K562 (cell line): ENCODE data around the gene COL4A4. TPM values are rescaled to one million over a fixed set of nuclear protein-coding genes. Genes with fewer than 3 reads are reported as not detected.

Experiments used
- MGA ChIP-seq: fragments of 450-650 bp; IDR thresholded peaks from 2 replicates; pipeline ENCODE4 v1.6.1; 2016; ENCODE audit warnings: mild to moderate bottlenecking, moderate library complexity
- MTA1 ChIP-seq: fragments of 450-650 bp; IDR thresholded peaks from 2 replicates; pipeline ENCODE4 v1.6.1; 2017; ENCODE audit warnings: borderline replicate concordance
- RERE ChIP-seq: sonication (generic); formaldehyde crosslinking; IDR thresholded peaks from 2 replicates; pipeline ENCODE4 v1.8.0; 2023; ENCODE audit warnings: missing genetic modification reagents, mild to moderate bottlenecking, borderline replicate concordance
- SIN3A ChIP-seq, 2 experiments: fragments of 150-350 bp in 1 of 2; IDR thresholded peaks; 2 replicates each; pipeline ENCODE4 v1.6.1; 2011 to 2016; ENCODE audit warnings: borderline replicate concordance in 2 of 2, low read depth in 2 of 2, low read length in 2 of 2, mild to moderate bottlenecking in 2 of 2, moderate library complexity in 2 of 2; ENCODE audit not compliant: control insufficient read depth in 1 of 2
- TARDBP ChIP-seq: fragments of 450-650 bp; IDR thresholded peaks from 2 replicates; pipeline ENCODE4 v1.6.1; 2016
- ZNF316 ChIP-seq: fragments of 450-650 bp; IDR thresholded peaks from 2 replicates; pipeline ENCODE4 v1.6.1; 2016
- ZNF408 ChIP-seq: fragments of 250-450 bp; sonication (Bioruptor Pico); IDR thresholded peaks from 2 replicates; pipeline ENCODE4 v1.4.0; 2020; ENCODE audit warnings: low read depth, mild to moderate bottlenecking, moderate library complexity
- ZNF561 ChIP-seq: fragments of 450-650 bp; formaldehyde crosslinking; conservative IDR thresholded peaks from 2 replicates; pipeline ENCODE4 v1.4.0; 2020; ENCODE audit warnings: mild to moderate bottlenecking, moderate library complexity
- polyA plus RNA-seq, 8 experiments: library from polyadenylated mRNA; depleted of rRNA in 4 of 8; stranded (reverse) in 5 of 8; unstranded in 3 of 8; fragments of >200 nt; fragmentation: Nextera tagmentation in 2 of 8; fragmentation: Illumina TruSeq in 1 of 8; extraction: Ambion mirVana in 2 of 8; extraction: Trizol in 1 of 8; gene quantifications; 2 replicates each; pipeline versions ENCODE4 v1.2.1 to v1.2.3, GENCODE V29; 2011 to 2014; ENCODE audit warnings: inconsistent platforms in 1 of 8, missing spikeins in 1 of 8
- total RNA-seq, 7 experiments: library from RNA; depleted of rRNA in 6 of 7; stranded (reverse); fragments of >200 nt in 6 of 7; fragmentation: Illumina TruSeq in 2 of 7; extraction: Trizol in 2 of 7; gene quantifications; 2 replicates each; pipeline versions ENCODE4 v1.2.1 to v1.2.3, GENCODE V29; 2011 to 2021; ENCODE audit warnings: low replicate concordance in 1 of 7

COL4A4 gene
- total and polyA plus RNA-seq, 9 of the 15 experiments (the other 6 are each of a cell fraction or from before 2014, with no cell fraction given) = under 0.01 to 0.01 TPM; not detected in 7

GRCh38 chr2:226979004-226979403 lies 185.0 kb downstream of the COL4A4 start (continued):
- TF ChIP-seq MGA (no peak), ZNF316 (peak; percentile 81), SIN3A (IDR thresholded peaks at IDR 0.05; ENCODE audit: borderline replicate concordance in 2 of 2, control insufficient read depth in 1 of 2, low read depth in 2 of 2, low read length in 2 of 2) (no peak), RERE (CRISPR knock-in tag) (no peak), MTA1 (no peak), TARDBP (no peak), ZNF408 (CRISPR knock-in tag) (no peak), ZNF561 (CRISPR knock-in tag) (no peak)
